GM18867 (cell line): ENCODE data around the gene COL23A1.
A peak's percentile ranks its signal among the peaks of the same experiment; 100 is the strongest.
"Not testable (repeated sequence)": the region's sequence is repeated elsewhere in the genome, so short reads cannot be mapped to it uniquely, and the experiment has no call there.

Source experiments
- ATAC-seq: cut with Tn5 transposase; IDR thresholded peaks from one replicate; pipeline ENCODE4 v1.9.1; 2021; ENCODE audit warnings: mild to moderate bottlenecking, moderate library complexity; ENCODE audit not compliant: unreplicated experiment

Gene COL23A1

DNA sequence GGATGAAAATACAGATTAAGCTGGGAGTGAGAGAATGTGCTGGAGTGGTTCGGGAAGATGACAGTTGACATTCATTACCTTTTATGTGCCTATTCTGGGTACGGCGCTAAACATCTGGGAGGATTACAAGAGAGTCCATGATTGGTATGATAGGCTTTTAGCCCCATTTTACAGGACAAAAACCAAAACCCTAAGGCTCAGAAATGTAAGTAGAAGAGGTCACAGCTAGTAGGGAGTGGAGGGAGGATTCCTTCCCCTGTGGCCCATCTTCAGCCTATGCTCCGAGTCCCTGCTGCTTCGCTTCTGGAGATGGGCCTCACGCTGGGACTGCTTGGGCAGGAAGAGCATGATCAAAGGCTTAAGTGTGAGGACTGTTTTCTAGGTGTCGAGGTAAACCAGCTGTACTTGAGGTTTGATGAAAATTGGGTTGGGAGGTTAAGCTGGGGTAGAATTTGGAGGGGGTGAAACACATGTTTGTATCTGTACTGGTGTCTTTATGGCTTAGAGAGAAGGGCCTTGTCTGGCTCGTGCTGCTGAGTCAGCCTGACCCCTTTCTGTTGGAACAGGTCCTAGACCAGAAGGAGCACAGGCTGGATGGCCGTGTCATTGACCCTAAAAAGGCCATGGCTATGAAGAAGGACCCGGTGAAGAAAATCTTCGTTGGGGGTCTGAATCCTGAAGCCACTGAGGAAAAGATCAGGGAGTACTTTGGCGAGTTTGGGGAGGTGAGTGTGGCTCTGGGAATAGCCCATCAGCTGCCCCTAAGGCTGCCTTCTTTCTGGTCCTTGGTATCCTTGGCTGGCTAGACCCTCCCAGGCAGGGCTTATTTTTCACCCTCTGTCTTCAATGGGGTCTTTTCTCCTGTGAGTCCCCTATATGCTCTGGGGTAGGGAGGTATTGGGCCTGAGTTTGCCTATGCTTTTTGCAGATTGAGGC is 383.8 kb downstream of the COL23A1 start:
- ATAC-seq = no peak

DNA sequence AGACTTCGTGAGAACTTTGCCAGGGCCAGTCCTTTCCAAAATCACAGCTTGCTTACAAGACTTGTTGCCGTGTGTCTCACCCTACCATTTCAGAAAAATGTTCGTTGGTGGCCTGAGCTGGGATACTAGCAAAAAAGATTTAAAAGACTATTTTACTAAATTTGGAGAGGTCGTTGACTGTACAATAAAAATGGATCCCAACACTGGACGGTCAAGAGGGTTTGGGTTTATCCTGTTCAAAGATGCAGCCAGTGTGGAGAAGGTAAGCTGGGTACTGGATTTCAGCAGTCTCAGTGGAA is 384.5 kb downstream of the COL23A1 start:
- no peak for ATAC-seq

DNA sequence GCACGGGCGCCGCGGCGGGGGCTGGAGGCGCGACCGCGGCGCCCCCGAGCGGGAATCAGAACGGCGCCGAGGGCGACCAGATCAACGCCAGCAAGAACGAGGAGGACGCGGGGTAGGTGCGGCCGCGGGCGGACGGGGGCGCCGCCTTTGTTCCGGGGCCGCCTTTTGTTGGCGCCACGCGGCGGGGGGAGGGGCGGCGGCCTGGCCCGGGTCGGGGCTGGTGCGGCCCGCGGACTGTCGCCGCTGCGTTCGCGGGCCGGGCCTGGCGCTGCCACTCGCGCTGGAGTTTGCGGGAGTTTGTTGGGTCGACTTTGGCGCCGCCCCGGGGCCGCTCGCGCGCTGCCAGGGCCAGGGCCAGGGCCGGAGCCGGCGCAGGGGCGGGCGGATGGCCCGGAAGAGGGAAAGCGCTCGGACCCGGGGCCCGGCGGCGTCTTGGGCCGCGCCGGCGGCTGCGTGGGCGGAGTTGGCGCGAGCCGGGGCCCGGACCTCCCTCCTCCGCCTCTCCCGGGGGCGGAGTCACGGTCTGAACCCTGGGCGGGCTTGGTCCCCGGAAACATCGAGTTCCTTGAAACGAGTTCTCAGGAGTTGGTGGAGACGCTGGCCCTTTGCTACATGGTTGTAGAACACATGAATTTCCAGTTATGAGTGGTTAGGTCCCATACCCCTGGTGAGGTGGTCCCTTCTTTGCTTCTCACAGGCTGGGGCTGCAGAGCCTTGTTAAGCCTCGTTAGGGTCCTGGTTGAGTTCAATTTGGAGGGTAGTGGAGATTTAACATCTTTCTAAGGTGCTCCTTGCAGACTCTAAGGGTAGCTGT is 385.1 kb downstream of the COL23A1 start:
- peak; percentile 50 for ATAC-seq

DNA sequence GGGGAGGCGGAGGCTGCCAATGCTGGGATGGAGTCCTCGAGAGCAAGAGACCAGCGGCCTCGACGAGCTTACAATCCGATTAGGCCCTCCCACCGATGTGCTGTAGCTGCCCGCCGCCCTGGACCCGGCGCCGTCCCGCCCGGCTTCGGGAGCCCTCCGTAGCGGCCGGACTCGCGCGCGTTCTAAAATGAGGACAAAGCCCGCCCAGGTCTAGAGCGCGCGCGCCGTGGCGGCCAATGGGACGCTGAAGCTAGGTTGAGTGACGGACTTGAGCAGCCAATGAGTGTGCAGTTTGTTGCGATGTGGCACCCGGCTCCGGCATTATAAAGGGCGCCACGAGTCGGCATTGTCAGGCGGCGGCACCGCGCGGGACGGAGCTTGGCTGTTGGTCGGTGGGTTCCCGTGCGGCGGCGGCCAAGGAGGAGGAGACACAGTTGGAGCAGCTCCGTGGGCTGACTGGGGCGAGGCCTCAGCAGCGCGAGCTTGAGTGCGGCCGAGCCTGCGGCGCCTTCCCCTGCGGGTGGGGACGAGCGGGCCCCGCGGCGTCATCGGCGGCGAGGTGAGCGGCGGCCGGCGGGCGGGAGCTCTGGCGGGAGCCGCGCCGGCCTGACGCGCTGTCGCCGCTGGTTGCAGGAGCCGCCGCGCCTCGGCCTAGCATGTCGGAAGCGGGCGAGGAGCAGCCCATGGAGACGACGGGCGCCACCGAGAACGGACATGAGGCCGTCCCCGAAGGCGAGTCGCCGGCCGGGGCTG is 385.8 kb downstream of the COL23A1 start, which contains the start of gene HNRNPAB:
Gene HNRNPAB, plus strand, starts transcription at position 352 of the 753 bp plus-strand sequence. Its CDS starts 305 bp downstream, at position 657.
- peak; percentile 83 for ATAC-seq

DNA sequence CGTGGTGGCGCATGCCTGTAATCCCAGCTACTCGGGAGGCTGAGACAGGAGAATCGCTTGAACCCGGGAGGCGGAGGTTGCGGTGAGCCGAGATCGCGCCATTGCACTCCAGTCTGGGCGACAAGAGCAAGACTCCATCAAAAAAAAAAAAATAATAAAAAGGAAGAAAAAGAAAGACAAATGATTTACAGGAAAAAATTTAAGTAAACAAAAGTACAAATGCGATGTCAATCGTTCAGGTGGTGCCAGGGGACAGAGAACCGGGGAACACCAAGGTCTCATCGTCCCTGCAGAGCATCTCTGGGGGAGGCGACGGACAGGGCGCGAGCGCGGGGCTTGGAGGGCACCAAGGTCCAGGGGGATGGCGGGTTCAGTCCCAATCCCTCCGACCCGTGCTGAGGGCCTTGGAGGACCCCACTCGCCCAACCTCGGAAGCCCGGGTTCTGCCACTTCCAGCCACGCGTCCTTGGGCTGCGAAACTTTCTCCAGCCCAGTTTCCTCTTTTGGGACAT is 386.5 kb downstream of the COL23A1 start:
- no peak for ATAC-seq

DNA sequence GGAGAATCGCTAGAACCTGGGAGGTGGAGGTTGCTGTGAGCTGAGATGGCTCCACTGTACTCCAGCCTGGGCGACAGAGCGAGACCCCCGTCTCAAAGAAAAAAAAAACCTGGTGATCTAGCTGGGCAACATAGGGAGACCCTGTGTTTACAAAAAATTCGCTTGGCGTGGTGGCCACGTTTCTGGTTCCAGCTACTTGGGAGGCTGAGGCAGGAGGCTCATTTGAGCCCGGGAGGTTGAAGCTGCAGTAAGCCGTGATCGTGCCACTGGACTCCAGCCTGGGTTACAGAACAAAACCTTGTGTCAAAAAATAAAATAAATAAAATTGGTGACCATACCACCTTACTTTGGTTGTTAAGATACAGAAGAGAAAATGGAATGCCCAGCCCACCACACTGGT is 387.7 kb downstream of the COL23A1 start:
- no peak for ATAC-seq

DNA sequence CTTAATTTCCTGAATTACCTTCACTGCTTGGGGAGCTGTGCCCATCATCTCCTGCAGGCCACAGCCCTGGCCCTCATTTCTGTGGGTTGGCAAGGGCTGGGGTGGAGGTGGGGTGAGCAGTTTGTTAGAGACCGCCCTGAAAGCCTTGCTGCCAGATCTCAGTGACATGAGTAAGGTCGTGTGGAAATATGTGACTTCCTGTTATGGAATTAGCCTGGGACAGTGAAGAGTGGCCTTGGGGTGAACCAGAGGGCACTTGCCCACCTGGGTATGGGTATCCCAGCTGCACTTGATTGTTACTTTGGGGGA is 388.3 kb downstream of the COL23A1 start:
- no peak for ATAC-seq

DNA sequence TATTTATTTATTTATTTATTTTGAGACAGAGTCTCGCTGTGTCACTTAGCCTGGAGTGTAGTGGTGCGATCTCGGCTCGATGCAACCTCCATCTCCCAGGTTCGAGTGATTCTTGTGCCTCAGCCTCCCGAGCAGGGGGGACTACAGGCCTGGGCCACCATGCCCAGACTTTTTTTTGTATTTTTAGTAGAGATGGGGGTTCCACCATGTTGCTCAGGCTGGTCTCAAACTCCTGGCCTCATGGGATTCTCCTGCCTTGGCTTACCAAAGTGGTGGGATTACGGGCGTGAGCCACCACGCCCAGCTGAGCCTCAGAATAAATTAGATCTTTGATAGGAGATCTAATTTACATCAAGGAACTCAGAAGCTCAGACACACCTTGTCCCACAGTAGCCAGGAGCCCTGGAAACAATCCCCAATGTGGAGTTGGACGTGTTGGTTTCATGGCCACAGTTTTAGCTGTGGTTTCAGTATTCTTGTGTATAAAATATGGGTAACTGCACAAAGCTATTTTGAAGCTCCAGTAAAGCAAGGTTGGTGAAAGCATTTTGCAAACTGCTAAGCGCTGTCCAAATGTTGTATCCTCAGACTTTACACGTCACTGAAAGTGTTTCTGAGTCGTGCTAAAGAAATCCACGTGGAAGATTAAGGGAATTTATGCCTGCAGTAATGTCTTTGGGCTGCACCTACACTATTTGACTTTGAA is 388.8 kb downstream of the COL23A1 start:
- ATAC-seq = no peak

DNA sequence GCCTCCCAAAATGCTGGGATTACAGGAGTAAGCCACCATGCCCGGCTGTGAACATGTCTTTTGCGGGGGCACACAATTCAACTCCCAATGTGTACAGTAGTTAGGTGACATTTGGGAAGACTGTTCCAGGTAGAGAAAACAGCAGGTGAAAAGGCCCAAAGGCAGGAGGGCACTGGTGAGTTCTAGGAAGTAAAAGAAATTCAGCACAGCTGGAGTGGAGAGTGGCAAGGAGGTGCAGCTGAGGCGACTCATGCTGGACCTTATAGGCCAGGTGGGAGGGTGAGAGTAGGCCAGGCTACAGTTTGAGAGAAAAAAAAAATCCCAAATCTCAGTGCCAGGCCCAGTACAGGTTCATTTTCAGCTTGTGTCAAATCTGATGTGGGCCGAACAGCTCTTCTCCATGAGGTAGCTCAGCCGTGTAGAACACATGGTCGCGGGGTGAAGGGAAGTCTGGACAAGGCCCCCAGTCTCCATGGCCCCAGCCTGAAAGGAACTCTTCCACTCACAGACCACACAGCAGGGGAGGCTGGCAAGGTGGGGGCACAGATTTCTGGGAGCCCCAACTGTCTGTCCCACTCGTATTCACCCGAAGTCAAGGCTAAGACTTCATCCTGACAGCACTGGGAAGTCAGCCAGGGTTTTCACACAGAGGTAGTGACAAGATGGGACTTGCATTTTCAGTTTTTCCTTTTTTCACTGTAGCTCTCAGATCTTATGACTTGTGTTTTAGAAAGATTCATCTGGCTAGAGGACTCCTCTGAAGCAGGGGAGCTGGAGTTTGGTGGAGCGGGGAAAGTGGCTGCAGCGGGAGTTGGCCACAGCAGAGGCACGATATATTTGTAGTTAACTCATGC is 390.4 kb downstream of the COL23A1 start:
- ATAC-seq = no peak

DNA sequence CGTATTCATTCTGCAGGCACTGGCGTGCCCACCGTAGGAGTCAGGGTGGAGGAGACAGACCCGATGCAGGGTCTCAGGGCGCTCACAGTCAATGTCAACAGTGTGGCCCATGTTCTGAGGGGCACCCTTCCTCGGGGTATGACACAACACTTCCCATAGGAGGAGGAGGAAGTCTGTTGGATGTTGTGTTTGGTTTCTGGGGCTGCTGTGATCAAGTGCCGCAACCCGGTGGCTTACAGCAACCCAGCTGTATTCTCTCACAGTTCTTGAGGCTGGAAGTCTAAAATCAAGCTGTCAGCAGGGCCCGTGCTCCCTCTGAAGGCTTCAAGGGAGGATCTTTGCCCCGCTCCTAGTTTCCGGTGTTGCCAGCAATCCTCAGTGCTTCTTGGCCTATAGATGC is 391.5 kb downstream of the COL23A1 start:
- ATAC-seq = no peak

DNA sequence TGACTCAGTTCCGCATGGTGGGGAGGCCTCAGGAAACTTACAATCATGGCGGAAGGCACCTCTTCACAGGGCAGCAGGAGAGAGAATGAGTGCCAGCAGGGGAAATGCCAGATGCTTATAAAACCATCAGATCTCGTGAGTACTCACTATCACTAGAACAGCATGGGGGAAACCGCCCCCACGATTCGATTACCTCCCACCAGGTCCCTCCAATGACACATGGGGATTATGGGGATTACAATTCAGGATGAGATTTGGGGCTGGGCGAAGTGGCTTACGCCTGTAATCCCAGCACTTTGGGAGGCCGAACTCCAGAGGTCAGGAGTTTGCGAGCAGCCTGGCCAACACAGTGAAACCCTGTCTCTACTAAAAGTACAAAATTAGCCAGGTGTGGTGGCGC is 392.0 kb downstream of the COL23A1 start:
- not testable (repeated sequence) for ATAC-seq

DNA sequence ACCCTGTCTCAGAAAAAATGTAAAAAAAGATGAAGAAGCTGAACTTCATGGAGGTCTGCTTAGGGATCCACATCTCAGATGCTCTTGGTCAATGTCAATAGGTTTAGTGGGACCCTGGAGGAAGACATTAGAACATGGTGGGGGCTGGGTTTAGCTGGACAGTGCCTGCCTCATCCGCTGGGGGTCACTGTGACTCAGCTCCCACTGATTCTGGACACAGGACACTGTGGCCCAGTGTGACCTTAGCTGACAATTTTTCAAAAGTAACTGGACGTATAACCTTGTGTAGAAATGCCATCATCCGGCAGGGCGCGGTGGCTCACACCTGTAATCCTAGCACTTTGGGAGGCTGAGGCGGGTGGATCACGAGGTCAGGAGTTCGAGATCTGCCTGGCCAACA is 393.2 kb downstream of the COL23A1 start:
- ATAC-seq = no peak

DNA sequence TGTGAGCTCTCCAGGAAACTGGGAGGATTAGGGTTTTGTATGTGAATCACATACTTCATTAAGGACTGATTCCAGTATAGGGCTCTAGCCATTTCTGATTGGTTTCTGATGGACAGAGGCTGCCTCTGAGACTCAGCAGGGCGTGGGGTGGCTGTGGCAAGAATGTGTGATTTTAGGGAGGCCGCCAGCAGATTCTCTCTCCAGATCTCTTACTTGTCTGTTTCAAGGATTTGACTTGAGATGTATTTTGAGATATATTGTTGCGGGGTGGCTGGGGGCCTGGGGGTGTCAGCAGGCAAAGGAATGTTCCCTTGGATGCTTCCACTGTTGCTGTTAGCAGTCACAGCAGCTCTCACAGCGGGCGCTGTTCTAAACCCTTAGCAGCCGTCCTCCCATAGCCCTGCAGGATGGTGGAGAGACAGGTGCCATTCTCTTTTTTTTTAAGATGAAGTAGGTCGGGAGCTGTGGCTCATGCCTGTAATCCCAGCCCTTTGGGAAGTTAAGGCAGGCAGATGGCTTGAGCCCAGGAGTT is 393.8 kb downstream of the COL23A1 start:
- ATAC-seq = no peak

DNA sequence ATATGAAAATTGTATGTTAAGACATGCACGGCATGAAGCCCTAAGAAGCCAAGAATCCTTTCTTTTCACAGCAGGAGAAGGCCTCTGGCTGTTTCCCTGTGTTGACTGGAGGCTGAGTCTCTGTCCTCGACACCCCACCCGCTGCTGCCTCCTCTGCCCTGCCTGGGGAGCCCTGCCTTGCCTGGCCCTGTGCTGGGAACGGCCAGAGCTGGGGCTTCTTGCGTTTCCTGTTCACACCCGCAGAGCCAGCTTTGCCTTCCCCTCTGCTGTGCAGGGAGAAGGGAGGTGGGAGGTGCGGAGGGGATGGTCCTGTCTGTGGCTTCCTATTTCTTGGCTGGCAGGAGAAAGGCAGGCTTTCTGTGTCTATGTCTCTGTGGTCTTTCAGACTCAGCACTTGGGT is 396.2 kb downstream of the COL23A1 start:
- no peak for ATAC-seq

DNA sequence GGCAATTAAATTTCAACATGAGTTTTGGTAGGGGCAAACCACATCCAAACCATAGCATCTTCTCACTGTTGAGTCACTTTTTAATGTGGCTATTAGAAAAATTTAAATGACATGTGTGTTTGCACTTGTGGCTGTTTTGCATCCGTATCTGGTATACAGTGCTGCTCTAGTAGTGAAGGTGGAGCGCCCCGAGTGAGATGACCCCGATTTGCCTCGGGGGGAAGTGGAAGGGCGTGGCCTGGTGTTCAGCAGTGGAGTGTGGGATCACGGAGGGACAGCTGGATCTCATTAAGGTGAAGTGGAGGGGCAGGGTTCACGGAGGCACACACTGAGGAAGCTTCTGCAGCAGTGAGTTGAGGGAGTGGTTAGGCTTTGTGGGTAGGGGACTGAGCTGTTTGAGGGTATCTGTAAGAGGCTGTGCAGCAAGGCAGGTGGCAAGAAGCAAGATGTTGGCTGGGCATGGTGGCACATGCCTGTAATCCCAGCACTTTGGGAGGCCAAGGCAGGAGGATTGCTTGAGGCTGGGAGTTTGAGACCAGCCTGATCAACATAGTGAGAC is 396.9 kb downstream of the COL23A1 start:
- ATAC-seq = no peak

DNA sequence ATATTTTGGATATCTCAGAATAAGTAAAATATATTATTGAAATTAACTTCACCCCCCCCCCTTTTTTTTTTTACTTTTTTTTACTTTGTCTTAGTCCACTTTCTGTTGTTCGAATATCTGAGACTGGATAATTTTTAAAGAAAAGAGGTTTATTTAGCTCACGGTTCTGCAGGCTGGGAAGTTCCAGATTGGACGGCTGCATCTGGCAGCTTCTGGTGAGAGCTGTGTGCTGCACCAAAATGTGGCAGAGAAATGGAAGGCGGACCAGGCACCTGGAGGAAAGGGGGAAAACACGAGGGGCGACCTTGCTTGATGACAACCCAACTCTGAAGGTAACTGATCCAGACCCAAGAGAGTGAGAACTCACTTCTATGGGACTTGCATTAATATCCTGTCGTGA is 397.4 kb downstream of the COL23A1 start:
- no peak for ATAC-seq

DNA sequence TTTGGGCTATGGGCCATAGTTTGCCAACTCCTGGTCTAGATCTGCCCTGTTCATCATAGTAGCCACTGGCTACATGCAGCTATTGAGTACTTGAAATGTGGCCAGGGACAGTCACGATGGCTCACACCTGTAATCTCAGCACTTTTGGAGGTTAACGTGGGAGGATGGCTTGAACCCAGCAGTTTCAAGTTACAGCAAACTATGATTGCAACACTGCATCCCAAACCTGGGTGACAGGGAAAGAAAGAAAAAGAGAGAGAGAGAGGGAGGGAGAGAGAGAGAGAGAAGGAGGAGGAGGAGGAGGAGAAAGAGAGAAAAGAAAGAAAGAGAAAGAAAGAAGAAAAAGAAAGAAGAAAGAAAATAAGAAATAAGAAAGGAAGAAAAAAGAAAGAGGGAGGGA is 397.9 kb downstream of the COL23A1 start:
- ATAC-seq = no peak

DNA sequence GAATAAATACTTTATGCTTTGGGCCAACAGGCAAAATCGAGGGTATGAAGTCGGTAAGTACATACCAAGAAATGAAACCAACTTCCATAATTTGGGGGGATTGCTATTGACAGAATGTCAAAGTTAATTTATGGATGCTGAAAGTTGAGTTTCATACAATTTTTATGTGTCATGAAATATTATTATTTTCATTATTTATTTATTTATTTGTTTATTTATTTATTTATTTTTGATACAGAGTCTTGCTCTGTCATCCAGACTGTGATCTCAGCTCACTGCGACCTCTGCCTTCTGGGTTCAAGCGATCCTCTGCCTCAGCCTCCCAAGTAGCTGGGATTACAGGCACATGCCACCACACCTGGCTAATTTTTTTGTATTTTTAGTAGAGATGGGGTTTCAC is 398.5 kb downstream of the COL23A1 start:
- no peak for ATAC-seq

DNA sequence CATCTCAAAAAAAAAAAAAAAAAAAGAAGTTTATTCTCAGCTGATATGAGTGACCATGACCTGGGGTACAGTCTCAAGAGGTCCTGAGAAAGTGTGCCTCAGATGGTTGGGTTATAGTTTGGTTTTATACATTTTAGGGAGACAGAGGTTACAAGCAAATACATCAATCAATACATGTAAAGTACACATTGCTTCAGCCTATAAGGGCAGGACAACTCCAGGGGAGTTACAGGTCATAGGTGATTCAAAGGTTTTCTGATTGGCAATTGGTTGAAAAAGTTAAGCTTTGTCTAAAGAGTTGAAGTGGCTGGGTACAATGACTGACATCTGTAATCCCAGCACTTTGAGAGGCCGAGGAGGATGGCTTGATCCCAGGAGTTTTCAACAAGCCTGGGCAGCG is 400.8 kb downstream of the COL23A1 start:
- ATAC-seq = no peak
